HUES64 (cell line): ENCODE measurements around the gene DLG2.

Experiments
- H3K27ac ChIP-seq: 2 replicates; pipeline ENCODE4 v1.7.0; 2013; ENCODE audit warnings: low read depth, low read length, inconsistent platforms
- H3K27me3 ChIP-seq: 2 replicates; pipeline ENCODE4 v1.6.1; 2013; ENCODE audit warnings: mild to moderate bottlenecking, low read length; ENCODE audit not compliant: insufficient read depth
- H3K36me3 ChIP-seq: 2 replicates; pipeline ENCODE4 v1.6.1; 2013; ENCODE audit warnings: mild to moderate bottlenecking, low read length; ENCODE audit not compliant: insufficient read depth
- H3K4me1 ChIP-seq: 2 replicates; pipeline ENCODE4 v1.6.1; 2013; ENCODE audit warnings: mild to moderate bottlenecking, low read length, moderate library complexity; ENCODE audit not compliant: insufficient read depth
- H3K4me3 ChIP-seq: 2 replicates; pipeline ENCODE4 v1.5.1; 2013; ENCODE audit warnings: mild to moderate bottlenecking, low read length, moderate library complexity
- H3K9ac ChIP-seq: 2 replicates; pipeline ENCODE4 v1.6.1; 2013; ENCODE audit warnings: mild to moderate bottlenecking, low read depth, low read length
- H3K9me3 ChIP-seq: 2 replicates; pipeline ENCODE4 v1.6.1; 2013; ENCODE audit warnings: low read depth, low read length; ENCODE audit not compliant: insufficient read depth
- WGBS: fragments of 150-250, 120-280 bp; methylation state at CpG from one replicate; pipeline ENCODE4 v1.1.7; 2013; ENCODE audit warnings: missing lambda C conversion rate; 5-methylcytosine and 5-hydroxymethylcytosine counted together

DLG2 gene

GRCh38 chr11:83864412-83865057 is 1762.6 kb downstream of the DLG2 start:
- H3K4me3 ChIP-seq = no peak overlapping the region
- 91% methylated on average over 4 of the region's 4 CpGs for WGBS
- H3K9me3 ChIP-seq = peaks cover 9% of the 10 kb centered on the region; the same call in 1 of the 2 replicates
- no peaks in the 10 kb centered on the region for H3K4me1 ChIP-seq
- no peak overlapping the region for H3K9ac ChIP-seq
- no peaks in the 10 kb centered on the region for H3K27me3 ChIP-seq
- H3K27ac ChIP-seq = no peak overlapping the region
- H3K36me3 ChIP-seq = no peaks in the 10 kb centered on the region

GRCh38 chr11:83863272-83863671 is 1763.9 kb downstream of the DLG2 start:
- Histone ChIP-seq H3K4me1 (no peaks in the 10 kb centered on the region), H3K36me3 (no peaks in the 10 kb centered on the region), H3K9ac (no peak overlapping the region), H3K27me3 (no peaks in the 10 kb centered on the region), H3K27ac (no peak overlapping the region), H3K4me3 (no peak overlapping the region), H3K9me3 (peaks cover 12% of the 10 kb centered on the region; the same call in 1 of the 2 replicates)
- 90% methylated on average over 1 of the region's 2 CpGs for WGBS

GRCh38 chr11:83862691-83863090 is 1764.5 kb downstream of the DLG2 start:
- Histone ChIP-seq H3K27me3 (no peaks in the 10 kb centered on the region), H3K4me3 (no peak overlapping the region), H3K36me3 (no peaks in the 10 kb centered on the region), H3K9ac (no peak overlapping the region), H3K9me3 (peaks cover 12% of the 10 kb centered on the region; the same call in 1 of the 2 replicates), H3K27ac (no peak overlapping the region), H3K4me1 (no peaks in the 10 kb centered on the region)
- 93% methylated on average over 1 of the region's 1 CpG for WGBS

- WGBS = 95% methylated on average over 2 of the region's 3 CpGs
- no peaks in the 10 kb centered on the region for H3K27me3 ChIP-seq
Measured at GRCh38 chr11:83862033-83862432, 1765.1 kb downstream of the DLG2 start.

GRCh38 chr11:83858694-83859093 is 1768.5 kb downstream of the DLG2 start:
- no peaks in the 10 kb centered on the region for H3K4me1 ChIP-seq
- no peaks in the 10 kb centered on the region for H3K36me3 ChIP-seq
- no peak overlapping the region for H3K27ac ChIP-seq
- H3K27me3 ChIP-seq = no peaks in the 10 kb centered on the region
- WGBS = 94% methylated on average over 1 of the region's 1 CpG
- H3K4me3 ChIP-seq = no peak overlapping the region
- H3K9ac ChIP-seq = no peak overlapping the region
- peaks cover 16% of the 10 kb centered on the region; the same call in 1 of the 2 replicates for H3K9me3 ChIP-seq

More at GRCh38 chr11:83862033-83862432, 1765.1 kb downstream of the DLG2 start:
- no peaks in the 10 kb centered on the region for H3K36me3 ChIP-seq
- H3K4me3 ChIP-seq = no peak overlapping the region
- no peak overlapping the region for H3K27ac ChIP-seq
- H3K9ac ChIP-seq = no peak overlapping the region
- H3K9me3 ChIP-seq = peaks cover 16% of the 10 kb centered on the region; the same call in 1 of the 2 replicates
- no peaks in the 10 kb centered on the region for H3K4me1 ChIP-seq

GRCh38 chr11:83855237-83855636 is 1771.9 kb downstream of the DLG2 start:
- no peaks in the 10 kb centered on the region for H3K36me3 ChIP-seq
- no peaks in the 10 kb centered on the region for H3K4me1 ChIP-seq
- WGBS = no CpG with 5 or more reads among the region's 1 CpG
- H3K9ac ChIP-seq = no peak overlapping the region
- no peaks in the 10 kb centered on the region for H3K27me3 ChIP-seq
- no peak overlapping the region for H3K27ac ChIP-seq
- H3K4me3 ChIP-seq = no peak overlapping the region
- H3K9me3 ChIP-seq = peaks cover 12% of the 10 kb centered on the region; the same call in 1 of the 2 replicates

GRCh38 chr11:83852775-83853442 is 1774.2 kb downstream of the DLG2 start:
- H3K4me3 ChIP-seq = no peak overlapping the region
- WGBS = 89% methylated on average over 1 of the region's 1 CpG
- no peaks in the 10 kb centered on the region for H3K36me3 ChIP-seq
- no peak overlapping the region for H3K9ac ChIP-seq
- peaks cover 4% of the 10 kb centered on the region; the same call in 1 of the 2 replicates for H3K9me3 ChIP-seq
- no peaks in the 10 kb centered on the region for H3K27me3 ChIP-seq
- no peaks in the 10 kb centered on the region for H3K4me1 ChIP-seq
- no peak overlapping the region for H3K27ac ChIP-seq

GRCh38 chr11:83852012-83852411 is 1775.1 kb downstream of the DLG2 start:
- no peak overlapping the region for H3K27ac ChIP-seq
- H3K36me3 ChIP-seq = no peaks in the 10 kb centered on the region
- WGBS = 96% methylated on average over 3 of the region's 3 CpGs
- H3K4me1 ChIP-seq = no peaks in the 10 kb centered on the region
- no peak overlapping the region for H3K4me3 ChIP-seq
- H3K9ac ChIP-seq = no peak overlapping the region
- H3K9me3 ChIP-seq = no peaks in the 10 kb centered on the region
- H3K27me3 ChIP-seq = no peaks in the 10 kb centered on the region

- H3K4me1 ChIP-seq = no peaks in the 10 kb centered on the region
- no peaks in the 10 kb centered on the region for H3K27me3 ChIP-seq
- H3K36me3 ChIP-seq = no peaks in the 10 kb centered on the region
- H3K4me3 ChIP-seq = no peak overlapping the region
- no peaks in the 10 kb centered on the region for H3K9me3 ChIP-seq
- no peak overlapping the region for H3K27ac ChIP-seq
- no peak overlapping the region for H3K9ac ChIP-seq
- WGBS = 88% methylated on average over 3 of the region's 6 CpGs
Measured at GRCh38 chr11:83847467-83848034, 1779.6 kb downstream of the DLG2 start.

- Histone ChIP-seq H3K4me1 (no peaks in the 10 kb centered on the region), H3K9me3 (no peaks in the 10 kb centered on the region), H3K27ac (no peak overlapping the region), H3K9ac (no peak overlapping the region), H3K36me3 (no peaks in the 10 kb centered on the region), H3K27me3 (no peaks in the 10 kb centered on the region), H3K4me3 (no peak overlapping the region)
- WGBS = 90% methylated on average over 1 of the region's 1 CpG
Measured at GRCh38 chr11:83845797-83846196, 1781.3 kb downstream of the DLG2 start.

GRCh38 chr11:83840326-83840725 is 1786.8 kb downstream of the DLG2 start:
- Histone ChIP-seq H3K9ac (no peak overlapping the region), H3K27me3 (no peaks in the 10 kb centered on the region), H3K27ac (no peak overlapping the region), H3K4me3 (no peak overlapping the region), H3K4me1 (no peaks in the 10 kb centered on the region), H3K9me3 (no peaks in the 10 kb centered on the region), H3K36me3 (no peaks in the 10 kb centered on the region)
- WGBS = 92% methylated on average over 1 of the region's 2 CpGs
